ENCODE results near the gene MRPS34.

The MRPS34 gene

GRCh38 chr16:1779741-1780676, 7.1 kb upstream of the MRPS34 start:
- H2AFZ ChIP-seq (ENCODE audit: low read depth, low read length): no peak overlapping the region
- no peak overlapping the region for H3K4me3 ChIP-seq (ENCODE audit: low read length)
- H3K36me3 ChIP-seq (replicated peaks; ENCODE audit: low read depth, low read length): no peaks in the 10 kb centered on the region
- H3K9ac ChIP-seq (ENCODE audit: low read length): no peak overlapping the region
- H3K4me1 ChIP-seq (ENCODE audit: low read length): peaks cover 11% of the 10 kb centered on the region
- TF ChIP-seq EZH2phosphoT487 (IDR thresholded peaks at IDR 0.05; ENCODE audit: low read depth) (no peak), CTCF (IDR thresholded peaks at IDR 0.05; ENCODE audit: low read depth, low read length) (no peak)
- H3K79me2 ChIP-seq (ENCODE audit: low read length): peaks cover 32% of the 10 kb centered on the region
- no peak overlapping the region for H3K4me2 ChIP-seq (ENCODE audit: low read length)
- H3K9me3 ChIP-seq (ENCODE audit: insufficient read depth, low read length): no peaks in the 10 kb centered on the region
- no peaks in the 10 kb centered on the region for H3K27me3 ChIP-seq (ENCODE audit: low read depth, low read length)
- no peaks in the 10 kb centered on the region for H4K20me1 ChIP-seq (ENCODE audit: insufficient read depth, low read length)
- H3K27ac ChIP-seq (ENCODE audit: low read length): no peak overlapping the region

- no peak overlapping the region for H3K4me2 ChIP-seq (ENCODE audit: low read length)
- H3K79me2 ChIP-seq (ENCODE audit: low read length): peaks cover 32% of the 10 kb centered on the region
- no peaks in the 10 kb centered on the region for H3K9me3 ChIP-seq (ENCODE audit: insufficient read depth, low read length)
- TF ChIP-seq EZH2phosphoT487 (IDR thresholded peaks at IDR 0.05; ENCODE audit: low read depth): no peak
- no peak overlapping the region for H3K9ac ChIP-seq (ENCODE audit: low read length)
- peaks cover 16% of the 10 kb centered on the region for H3K4me1 ChIP-seq (ENCODE audit: low read length)
- no peak overlapping the region for H3K4me3 ChIP-seq (ENCODE audit: low read length)
- no peaks in the 10 kb centered on the region for H4K20me1 ChIP-seq (ENCODE audit: insufficient read depth, low read length)
- no peak overlapping the region for H3K27ac ChIP-seq (ENCODE audit: low read length)
- no peaks in the 10 kb centered on the region for H3K27me3 ChIP-seq (ENCODE audit: low read depth, low read length)
- H3K36me3 ChIP-seq (replicated peaks; ENCODE audit: low read depth, low read length): no peaks in the 10 kb centered on the region
- H2AFZ ChIP-seq (ENCODE audit: low read depth, low read length): no peak overlapping the region
Measured at GRCh38 chr16:1779234-1779701, 6.3 kb upstream of the MRPS34 start.

GRCh38 chr16:1778200-1779179, 5.6 kb upstream of the MRPS34 start:
- Histone ChIP-seq H3K79me2 (ENCODE audit: low read length) (peaks cover 32% of the 10 kb centered on the region), H3K4me3 (ENCODE audit: low read length) (no peak overlapping the region), H3K4me2 (ENCODE audit: low read length) (no peak overlapping the region), H3K9ac (ENCODE audit: low read length) (no peak overlapping the region), H3K36me3 (replicated peaks; ENCODE audit: low read depth, low read length) (no peaks in the 10 kb centered on the region), H3K27ac (ENCODE audit: low read length) (no peak overlapping the region), H3K27me3 (ENCODE audit: low read depth, low read length) (no peaks in the 10 kb centered on the region), H3K9me3 (ENCODE audit: insufficient read depth, low read length) (no peaks in the 10 kb centered on the region), H2AFZ (ENCODE audit: low read depth, low read length) (no peak overlapping the region), H4K20me1 (ENCODE audit: insufficient read depth, low read length) (no peaks in the 10 kb centered on the region), H3K4me1 (ENCODE audit: low read length) (peaks cover 15% of the 10 kb centered on the region)
- TF ChIP-seq CTCF (IDR thresholded peaks at IDR 0.05; ENCODE audit: low read depth, low read length) (no peak), EZH2phosphoT487 (IDR thresholded peaks at IDR 0.05; ENCODE audit: low read depth) (no peak)

GRCh38 chr16:1777375-1778199, 4.7 kb upstream of the MRPS34 start:
- H3K36me3 ChIP-seq (replicated peaks; ENCODE audit: low read depth, low read length): no peaks in the 10 kb centered on the region
- no peak overlapping the region for H3K9ac ChIP-seq (ENCODE audit: low read length)
- TF ChIP-seq EZH2phosphoT487 (IDR thresholded peaks at IDR 0.05; ENCODE audit: low read depth): no peak
- no peak overlapping the region for H3K4me3 ChIP-seq (ENCODE audit: low read length)
- peaks cover 31% of the 10 kb centered on the region for H3K79me2 ChIP-seq (ENCODE audit: low read length)
- no peak overlapping the region for H3K27ac ChIP-seq (ENCODE audit: low read length)
- peaks cover 15% of the 10 kb centered on the region for H3K4me1 ChIP-seq (ENCODE audit: low read length)
- H3K4me2 ChIP-seq (ENCODE audit: low read length): no peak overlapping the region
- H3K9me3 ChIP-seq (ENCODE audit: insufficient read depth, low read length): no peaks in the 10 kb centered on the region
- H2AFZ ChIP-seq (ENCODE audit: low read depth, low read length): no peak overlapping the region
- H4K20me1 ChIP-seq (ENCODE audit: insufficient read depth, low read length): no peaks in the 10 kb centered on the region
- no peaks in the 10 kb centered on the region for H3K27me3 ChIP-seq (ENCODE audit: low read depth, low read length)

All from OCI-LY3 (cell line).